Lower leg skin (tissue), 4 donors: ENCODE results near the gene TOMM34. TPM values are rescaled to one million over a fixed set of nuclear protein-coding genes. Genes with fewer than 3 reads are reported as not detected.

Experiments
- DNase-seq, 2 donors: peaks; one replicate each; pipeline ENCODE4 v3.0.0-alpha.2; 2019; ENCODE audit warnings: low spot score in 2 of 2
- H3K4me3 ChIP-seq: fragments of 200-600 bp; sonication (generic); 2 replicates; pipeline ENCODE4 v1.5.1; 2017; ENCODE audit warnings: mild to moderate bottlenecking, low read depth; ENCODE audit not compliant: poor library complexity, severe bottlenecking
- CTCF ChIP-seq, 3 donors: fragments of 450-650 bp; IDR thresholded peaks; one replicate each; pipeline ENCODE4 v1.5.1; 2016; ENCODE audit warnings: antibody characterized with exemption in 3 of 3, mild to moderate bottlenecking in 3 of 3, moderate library complexity in 2 of 3
- POLR2A ChIP-seq, 2 donors: fragments of 450-650 bp; IDR thresholded peaks; one replicate each; pipeline ENCODE4 v1.6.1; 2016 to 2017; ENCODE audit warnings: antibody characterized with exemption in 2 of 2, mild to moderate bottlenecking in 1 of 2, moderate library complexity in 1 of 2
- WGBS, 2 donors: methylation state at CpG; one replicate each; pipeline ENCODE4 v1.1.5; 2018; 5-methylcytosine and 5-hydroxymethylcytosine counted together
- intact Hi-C: fragments of 100-400 bp; cut with DNase I; formaldehyde crosslinking; loops from one replicate; pipeline ENCODE4 v1.15.0; 2023; ENCODE audit warnings: low total_unique reads
- total RNA-seq, 4 donors: library from RNA; depleted of rRNA; stranded (reverse); fragments of >200 nt; gene quantifications; one replicate each; pipeline ENCODE4 v1.1.0, GENCODE V29; 2016

The TOMM34 gene
- total RNA-seq, 4 donors from 2014 or later: 9.8 to 19.5 (median 12.4) TPM

GRCh38 chr20:44941120-44941691, 19.0 kb downstream of the TOMM34 start:
- 77% methylated on average over 7 of the region's 7 CpGs for WGBS, 2 donors
- no peak overlapping the region for H3K4me3 ChIP-seq
- DNase-seq: no peak
- intact Hi-C loops: no loop called here
- no peak for TF ChIP-seq POLR2A (IDR thresholded peaks at IDR 0.05)

GRCh38 chr20:44938637-44939036, 21.6 kb downstream of the TOMM34 start:
- intact Hi-C loops: no loop called here
- no peak for TF ChIP-seq POLR2A (IDR thresholded peaks at IDR 0.05)
- TF ChIP-seq CTCF (IDR thresholded peaks at IDR 0.05): no peak
- H3K4me3 ChIP-seq: no peak overlapping the region
- 83 to 86% methylated on average over 9 of the region's 9 CpGs for WGBS, 2 donors
- no peak for DNase-seq

GRCh38 chr20:44936510-44936909, 23.7 kb downstream of the TOMM34 start:
- no peak for TF ChIP-seq CTCF (IDR thresholded peaks at IDR 0.05)
- 96% methylated on average over 10 of the region's 10 CpGs for WGBS, 2 donors
- intact Hi-C loops: no loop called here
- no peak for DNase-seq
- H3K4me3 ChIP-seq: no peak overlapping the region

GRCh38 chr20:44932916-44933315, 27.3 kb downstream of the TOMM34 start:
- WGBS, 2 donors: 94 to 97% methylated on average over 8 of the region's 8 CpGs
- no peak for DNase-seq
- TF ChIP-seq POLR2A (IDR thresholded peaks at IDR 0.05): no peak
- no peak for TF ChIP-seq CTCF (IDR thresholded peaks at IDR 0.05)

GRCh38 chr20:44931911-44932310, 28.3 kb downstream of the TOMM34 start:
- H3K4me3 ChIP-seq: no peak overlapping the region
- intact Hi-C loops: no loop called here
- no peak for DNase-seq
- WGBS, 2 donors: 88 to 89% methylated on average over 3 of the region's 3 CpGs
- TF ChIP-seq CTCF (IDR thresholded peaks at IDR 0.05): no peak
- no peak for TF ChIP-seq POLR2A (IDR thresholded peaks at IDR 0.05)

More at GRCh38 chr20:44932916-44933315, 27.3 kb downstream of the TOMM34 start:
- no peak overlapping the region for H3K4me3 ChIP-seq
- intact Hi-C loops: no loop called here

GRCh38 chr20:44930517-44931168, 29.6 kb downstream of the TOMM34 start:
- no peak for DNase-seq
- TF ChIP-seq CTCF (IDR thresholded peaks at IDR 0.05) (no peak), POLR2A (IDR thresholded peaks at IDR 0.05) (no peak)
- intact Hi-C loops: no loop called here
- no peak overlapping the region for H3K4me3 ChIP-seq
- 91 to 94% methylated on average over 18 of the region's 18 CpGs for WGBS, 2 donors
